Vagina (tissue), 2 donors: ENCODE data around the gene SLC1A2. TPM values are rescaled to one million over a fixed set of nuclear protein-coding genes. Genes with fewer than 3 reads are reported as not detected.

Source experiments
- DNase-seq, 2 donors: peaks; one replicate each; pipeline ENCODE4 v3.0.0-alpha.2; 2017; ENCODE audit errors: extremely low spot score in 2 of 2
- H3K27ac ChIP-seq: fragments of 200-600 bp; sonication (generic); one replicate; pipeline ENCODE4 v1.5.1; 2019
- H3K27me3 ChIP-seq: fragments of 200-600 bp; sonication (generic); one replicate; pipeline ENCODE4 v1.5.1; 2019
- H3K36me3 ChIP-seq, 2 donors: fragments of 200-600 bp; sonication (generic); one replicate each; pipeline ENCODE4 v1.5.1; 2017 to 2019
- H3K4me1 ChIP-seq: fragments of 200-600 bp; sonication (generic); one replicate; pipeline ENCODE4 v1.5.1; 2019
- H3K4me3 ChIP-seq, 2 donors: fragments of 200-600 bp; sonication (generic); 1 replicate in 1 of 2; 2 replicates in 1 of 2; pipeline ENCODE4 v1.5.1; 2016 to 2019
- H3K9me3 ChIP-seq: fragments of 200-600 bp; sonication (generic); one replicate; pipeline ENCODE4 v1.5.1; 2019
- CTCF ChIP-seq, 3 experiments: fragments of 450-650 bp in 2 of 3; fragments of 200-600 bp in 1 of 3; sonication (generic) in 1 of 3; IDR thresholded peaks; one replicate each; pipeline ENCODE4 v1.5.1; 2017 to 2019; ENCODE audit warnings: antibody characterized with exemption in 3 of 3, mild to moderate bottlenecking in 2 of 3, moderate library complexity in 2 of 3
- POLR2A ChIP-seq, 2 donors: fragments of 450-650 bp; IDR thresholded peaks; one replicate each; pipeline ENCODE4 v1.6.1; 2017; ENCODE audit warnings: antibody characterized with exemption in 2 of 2, mild to moderate bottlenecking in 2 of 2, moderate library complexity in 2 of 2
- POLR2AphosphoS5 ChIP-seq, 2 donors: sonication (generic); formaldehyde crosslinking; IDR thresholded peaks; one replicate each; pipeline ENCODE4 v1.9.0; 2017; ENCODE audit warnings: antibody characterized with exemption in 2 of 2, mild to moderate bottlenecking in 2 of 2, low read depth in 1 of 2; ENCODE audit not compliant: insufficient read depth in 1 of 2
- intact Hi-C: fragments of 100-400 bp; cut with DNase I; formaldehyde crosslinking; loops from one replicate; pipeline ENCODE4 v1.15.1; 2023
- total RNA-seq: library from RNA; depleted of rRNA; stranded (reverse); fragments of >200 nt; gene quantifications from one replicate; pipeline ENCODE4 v1.2.3, GENCODE V29; 2016

The SLC1A2 gene
- total RNA-seq, 1 donor from 2014 or later = 4.7 TPM

- intact Hi-C loops = no loop called here
- Histone ChIP-seq H3K27ac (no peak overlapping the region), H3K9me3 (no peaks in the 10 kb centered on the region), H3K4me1 (peaks cover 14% of the 10 kb centered on the region), H3K4me3 (no peak overlapping the region), H3K36me3 (peaks cover 0 to 60% of the 10 kb centered on the region in 2 donors), H3K27me3 (no peaks in the 10 kb centered on the region)
- TF ChIP-seq CTCF (IDR thresholded peaks at IDR 0.05) (no peak), POLR2AphosphoS5 (IDR thresholded peaks at IDR 0.05; ENCODE audit: insufficient read depth in 1 of 2, low read depth in 1 of 2) (no peak), POLR2A (IDR thresholded peaks at IDR 0.05) (no peak)
- DNase-seq = no peak
These were observed 193.3 kb downstream of the SLC1A2 start for GRCh38 chr11:35225946-35226520.

- Histone ChIP-seq H3K36me3 (peaks cover 0 to 57% of the 10 kb centered on the region in 2 donors), H3K27ac (peak overlapping the region; percentile 16), H3K9me3 (no peaks in the 10 kb centered on the region), H3K4me3 (no peak overlapping the region), H3K27me3 (no peaks in the 10 kb centered on the region), H3K4me1 (peaks cover 15% of the 10 kb centered on the region)
- intact Hi-C loops = no loop called here
- DNase-seq = no peak
- no peak for TF ChIP-seq POLR2A (IDR thresholded peaks at IDR 0.05)
- no peak for TF ChIP-seq CTCF (IDR thresholded peaks at IDR 0.05)
- no peak for TF ChIP-seq POLR2AphosphoS5 (IDR thresholded peaks at IDR 0.05; ENCODE audit: insufficient read depth in 1 of 2, low read depth in 1 of 2)
These were observed 195.4 kb downstream of the SLC1A2 start for GRCh38 chr11:35223991-35224390.

GRCh38 chr11:35223371-35223796 lies 196.0 kb downstream of the SLC1A2 start:
- TF ChIP-seq CTCF (IDR thresholded peaks at IDR 0.05) (no peak), POLR2A (IDR thresholded peaks at IDR 0.05) (no peak), POLR2AphosphoS5 (IDR thresholded peaks at IDR 0.05; ENCODE audit: insufficient read depth in 1 of 2, low read depth in 1 of 2) (peak in 1 of 2 donors; percentile 16)
- H3K4me3 ChIP-seq = no peak overlapping the region
- H3K36me3 ChIP-seq = peaks cover 0 to 57% of the 10 kb centered on the region in 2 donors
- no peaks in the 10 kb centered on the region for H3K27me3 ChIP-seq
- intact Hi-C loops = no loop called here
- H3K4me1 ChIP-seq = peaks cover 21% of the 10 kb centered on the region
- H3K9me3 ChIP-seq = no peaks in the 10 kb centered on the region
- no peak for DNase-seq
- H3K27ac ChIP-seq = peak overlapping the region; percentile 16

GRCh38 chr11:35218956-35219355 lies 200.4 kb downstream of the SLC1A2 start:
- H3K36me3 ChIP-seq = peaks cover 0 to 61% of the 10 kb centered on the region in 2 donors
- TF ChIP-seq POLR2A (IDR thresholded peaks at IDR 0.05) (no peak), POLR2AphosphoS5 (IDR thresholded peaks at IDR 0.05; ENCODE audit: insufficient read depth in 1 of 2, low read depth in 1 of 2) (no peak), CTCF (IDR thresholded peaks at IDR 0.05) (no peak)
- H3K9me3 ChIP-seq = no peaks in the 10 kb centered on the region
- intact Hi-C loops = no loop called here
- DNase-seq = no peak
- H3K4me1 ChIP-seq = peaks cover 40% of the 10 kb centered on the region
- H3K4me3 ChIP-seq = no peak overlapping the region
- H3K27ac ChIP-seq = peak overlapping the region; percentile 60
- no peaks in the 10 kb centered on the region for H3K27me3 ChIP-seq

- Histone ChIP-seq H3K36me3 (peaks cover 0 to 55% of the 10 kb centered on the region in 2 donors), H3K4me1 (peaks cover 34% of the 10 kb centered on the region), H3K4me3 (no peak overlapping the region), H3K27me3 (no peaks in the 10 kb centered on the region), H3K9me3 (no peaks in the 10 kb centered on the region), H3K27ac (no peak overlapping the region)
- TF ChIP-seq CTCF (IDR thresholded peaks at IDR 0.05) (no peak), POLR2AphosphoS5 (IDR thresholded peaks at IDR 0.05; ENCODE audit: insufficient read depth in 1 of 2, low read depth in 1 of 2) (no peak), POLR2A (IDR thresholded peaks at IDR 0.05) (no peak)
- intact Hi-C loops = no loop called here
- no peak for DNase-seq
These were observed 202.2 kb downstream of the SLC1A2 start for GRCh38 chr11:35216962-35217678.
